HepG2 (cell line): ENCODE measurements around the gene RAB20. TPM values are rescaled to one million over a fixed set of nuclear protein-coding genes. Genes with fewer than 3 reads are reported as not detected.

ENCODE experiments used
- ATAC-seq: fragments of 200-7000 bp; cut with Tn5 transposase; 3 replicates; pipeline ENCODE4 v1.9.1; 2020; ENCODE audit warnings: mild to moderate bottlenecking, moderate library complexity
- BruUV-seq: library from RNA; stranded (reverse); fragments of 400-500 nt; replicated peaks from 2 replicates; lab custom pipeline; 2021; lab: Mats Ljungman, UMichigan
- CTCF ChIA-PET: fragments of 300-600 bp; formaldehyde crosslinking; extraction: SDS; loops from one replicate; lab custom pipeline; 2021; ENCODE audit warnings: low total read pairs, inconsistent platforms, low intra/inter-chr PET ratio; lab: Yijun Ruan, JAX
- POLR2A ChIA-PET: fragments of 350-600 bp; sonication (Branson Sonifier 250); formaldehyde crosslinking; loops from one replicate; lab custom pipeline; 2020; ENCODE audit warnings: antibody characterized with exemption, inconsistent platforms; lab: Yijun Ruan, JAX
- DNase-seq: peaks from one replicate; pipeline ENCODE4 v3.0.0-alpha.2; 2015; ENCODE audit warnings: low spot score
- FAIRE-seq: peaks from 3 replicates; lab custom pipeline; 2011; peaks lifted over from hg19 to GRCh38; lab: Jason Lieb, UNC
- H2AFZ ChIP-seq: one replicate; pipeline ENCODE4 v1.6.1; 2011; ENCODE audit warnings: low read length, inconsistent platforms
- H3K27ac ChIP-seq: fragments of 300-600 bp; 3 replicates; pipeline ENCODE4 v1.8.0; 2011; ENCODE audit warnings: mixed run types, mild to moderate bottlenecking, mixed read lengths, low read length, inconsistent platforms; ENCODE audit not compliant: insufficient read depth; ENCODE audit errors: extremely low read length
- H3K27me3 ChIP-seq, 2 experiments: fragments of 200-600 bp in 1 of 2; 2 replicates in 1 of 2; 3 replicates in 1 of 2; pipeline versions ENCODE4 v1.6.0 to v1.8.0; 2011; ENCODE audit warnings: low read length in 2 of 2, mild to moderate bottlenecking in 2 of 2, moderate library complexity in 2 of 2, inconsistent platforms in 1 of 2; ENCODE audit not compliant: insufficient read depth in 2 of 2, control insufficient read depth in 1 of 2
- H3K36me3 ChIP-seq, 2 experiments: fragments of 200-600 bp in 1 of 2; replicated peaks in 1 of 2; 2 replicates in 1 of 2; 3 replicates in 1 of 2; pipeline versions ENCODE4 v1.5.1 to v1.8.0; 2011; ENCODE audit warnings: low read length in 2 of 2, inconsistent platforms in 1 of 2; ENCODE audit not compliant: insufficient read depth in 2 of 2, control insufficient read depth in 1 of 2
- H3K4me1 ChIP-seq: 2 replicates; pipeline ENCODE4 v1.5.1; 2012; ENCODE audit warnings: low read length, inconsistent platforms; ENCODE audit not compliant: insufficient read depth
- H3K4me2 ChIP-seq: 2 replicates; pipeline ENCODE4 v1.6.0; 2011; ENCODE audit warnings: low read depth, low read length, inconsistent platforms
- H3K4me3 ChIP-seq, 3 experiments: fragments of 200-600 bp in 1 of 3; sonication (generic), shearing (Covaris generic) in 1 of 3; replicated peaks in 1 of 3; 2 replicates each; pipeline ENCODE4 v1.5.1; 2011 to 2016; ENCODE audit warnings: low read length in 3 of 3, inconsistent platforms in 2 of 3, low read depth in 2 of 3, mild to moderate bottlenecking in 2 of 3, control low read depth in 1 of 3, mixed read lengths in 1 of 3; ENCODE audit not compliant: insufficient read depth in 1 of 3
- H3K79me2 ChIP-seq: one replicate; pipeline ENCODE4 v1.6.1; 2011; ENCODE audit warnings: low read length, inconsistent platforms; ENCODE audit not compliant: insufficient read depth
- H3K9ac ChIP-seq: 2 replicates; pipeline ENCODE4 v1.6.0; 2011; ENCODE audit warnings: mild to moderate bottlenecking, low read depth, low read length, inconsistent platforms; ENCODE audit not compliant: insufficient read depth
- H3K9me3 ChIP-seq: 2 replicates; pipeline ENCODE4 v1.5.1; 2012; ENCODE audit warnings: mild to moderate bottlenecking, low read length
- H4K20me1 ChIP-seq: 2 replicates; pipeline ENCODE4 v1.6.0; 2011; ENCODE audit warnings: inconsistent platforms, mild to moderate bottlenecking, low read length, moderate library complexity; ENCODE audit not compliant: insufficient read depth
- MTF1 ChIP-seq: sonication (generic); formaldehyde crosslinking; IDR thresholded peaks from 2 replicates; pipeline ENCODE4 v1.5.0; 2020; ENCODE audit warnings: missing genetic modification reagents
- NFYC ChIP-seq: IDR thresholded peaks from 2 replicates; pipeline ENCODE4 v1.6.1; 2016; ENCODE audit warnings: missing genetic modification reagents, missing compliant biosample characterization
- PAX8 ChIP-seq: sonication (generic); formaldehyde crosslinking; IDR thresholded peaks from 2 replicates; pipeline ENCODE4 v1.8.0; 2022; ENCODE audit warnings: mild to moderate bottlenecking, missing genetic modification reagents, borderline replicate concordance
- RBM22 ChIP-seq: fragments of 200-400 bp; formaldehyde crosslinking; optimal IDR thresholded peaks from 2 replicates; pipeline ENCODE3; 2017; ENCODE audit warnings: mild to moderate bottlenecking, low read length, moderate library complexity
- RFXANK ChIP-seq: IDR thresholded peaks from 2 replicates; pipeline ENCODE4 v1.6.1; 2016
- RORA ChIP-seq: sonication (generic); formaldehyde crosslinking; IDR thresholded peaks from 2 replicates; pipeline ENCODE4 v1.5.0; 2020; ENCODE audit warnings: mild to moderate bottlenecking, missing genetic modification reagents, moderate library complexity
- SAFB2 ChIP-seq: sonication (generic); formaldehyde crosslinking; IDR thresholded peaks from 2 replicates; pipeline ENCODE4 v1.5.1; 2020; ENCODE audit warnings: missing genetic modification reagents, low read depth, mild to moderate bottlenecking, borderline replicate concordance
- SIN3A ChIP-seq: IDR thresholded peaks from 2 replicates; pipeline ENCODE4 v1.6.1; 2011; ENCODE audit warnings: low read depth, mild to moderate bottlenecking, control low read depth, low read length, borderline replicate concordance
- SMARCC2 ChIP-seq: fragments of 450-650 bp; IDR thresholded peaks from 2 replicates; pipeline ENCODE4 v1.6.1; 2017; ENCODE audit warnings: antibody characterized with exemption, mild to moderate bottlenecking
- TAF1 ChIP-seq: sonication (generic); formaldehyde crosslinking; IDR thresholded peaks from 2 replicates; pipeline ENCODE4 v1.4.0; 2020; ENCODE audit warnings: missing genetic modification reagents
- ZNF468 ChIP-seq: sonication (generic); formaldehyde crosslinking; IDR thresholded peaks from 2 replicates; pipeline ENCODE4 v1.8.0; 2022; ENCODE audit warnings: mild to moderate bottlenecking, moderate library complexity, missing genetic modification reagents
- ZNF550 ChIP-seq: sonication (generic); formaldehyde crosslinking; IDR thresholded peaks from 2 replicates; pipeline ENCODE4 v1.4.0; 2020; ENCODE audit warnings: mild to moderate bottlenecking, missing genetic modification reagents, borderline replicate concordance
- ZNF556 ChIP-seq: sonication (generic); formaldehyde crosslinking; IDR thresholded peaks from 2 replicates; pipeline ENCODE4 v1.4.0; 2020; ENCODE audit warnings: mild to moderate bottlenecking, missing genetic modification reagents, borderline replicate concordance
- ZNF891 ChIP-seq: sonication (generic); formaldehyde crosslinking; IDR thresholded peaks from 2 replicates; pipeline ENCODE4 v1.5.0; 2020; ENCODE audit warnings: mild to moderate bottlenecking, missing genetic modification reagents
- WGBS: methylation state at CpG from one replicate; pipeline ENCODE4 v1.1.6; 2017; ENCODE audit warnings: low lambda C conversion rate; 5-methylcytosine and 5-hydroxymethylcytosine counted together
- in situ Hi-C: cut with HindIII; loops from 2 replicates; pipeline ENCODE4 v1.10.0; 2017; ENCODE audit warnings: low pct_unique_long_range_greater_than_20kb; ENCODE audit not compliant: extremely low pct_ligation_motif_present
- intact Hi-C: fragments of 100-400 bp; cut with micrococcal nuclease; formaldehyde crosslinking; loops from one replicate; pipeline ENCODE4 v1.10.0; 2022; ENCODE audit not compliant: unreplicated experiment
- polyA plus RNA-seq, 8 experiments: library from polyadenylated mRNA; depleted of rRNA in 3 of 8; stranded (reverse) in 7 of 8; unstranded in 1 of 8; fragments of >200 nt; fragmentation: Illumina TruSeq in 4 of 8; extraction: Trizol in 4 of 8; gene quantifications; 2 replicates each; pipeline versions ENCODE4 v1.2.1 to v1.2.3, GENCODE V29; 2011 to 2016; ENCODE audit warnings: low read depth in 4 of 8, missing spikeins in 1 of 8, mixed read lengths in 1 of 8; ENCODE audit not compliant: insufficient read depth in 1 of 8
- total RNA-seq, 5 experiments: library from RNA; depleted of rRNA; stranded (reverse); fragments of >200 nt; fragmentation: Illumina TruSeq; extraction: Trizol; gene quantifications; 2 replicates each; pipeline ENCODE4 v1.2.3, GENCODE V29; 2016; ENCODE audit warnings: low read depth in 1 of 5
- TF ChIP-seq, protein P1 (sequence below): fragments of 450-650 bp; IDR thresholded peaks from 2 replicates; pipeline ENCODE4 v1.6.1; 2017; ENCODE audit warnings: mild to moderate bottlenecking
- TF ChIP-seq, protein P2 (sequence below): sonication (generic); formaldehyde crosslinking; IDR thresholded peaks from 2 replicates; pipeline ENCODE4 v1.4.0; 2020; ENCODE audit warnings: missing genetic modification reagents
- TF ChIP-seq, protein P3 (sequence below): sonication (generic); formaldehyde crosslinking; IDR thresholded peaks from 2 replicates; pipeline ENCODE4 v1.5.0; 2020; ENCODE audit warnings: missing genetic modification reagents, mild to moderate bottlenecking, borderline replicate concordance
- TF ChIP-seq, protein P4 (sequence below): sonication (generic); formaldehyde crosslinking; IDR thresholded peaks from 2 replicates; pipeline ENCODE4 v1.5.0; 2020; ENCODE audit warnings: missing genetic modification reagents

The RAB20 gene
- total and polyA plus RNA-seq, 2 of the 13 experiments (the other 11 are each of a cell fraction or from before 2014, with no cell fraction given): 15.6 to 30.5 TPM

DNA sequence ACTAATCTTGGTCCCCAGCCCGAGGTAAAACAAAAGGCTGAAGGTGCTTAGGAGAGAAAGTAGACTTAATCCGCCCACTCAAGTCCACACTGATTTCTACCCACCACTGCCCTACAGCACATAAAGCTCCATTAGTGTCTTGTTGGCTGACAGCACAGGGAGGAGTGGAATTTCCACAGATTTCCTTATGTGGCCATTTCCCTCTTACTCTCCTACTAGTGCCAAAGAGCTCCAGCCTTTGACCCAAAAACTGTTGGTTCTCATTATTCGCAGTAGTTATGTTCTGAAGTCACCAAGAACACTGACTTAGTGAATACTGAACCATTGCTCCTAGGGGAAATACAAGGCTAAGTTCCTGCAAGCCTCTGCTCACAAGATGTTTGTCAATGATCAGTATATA lies 61.2 kb downstream of the RAB20 start (continued):
- TF ChIP-seq, protein P1, sequence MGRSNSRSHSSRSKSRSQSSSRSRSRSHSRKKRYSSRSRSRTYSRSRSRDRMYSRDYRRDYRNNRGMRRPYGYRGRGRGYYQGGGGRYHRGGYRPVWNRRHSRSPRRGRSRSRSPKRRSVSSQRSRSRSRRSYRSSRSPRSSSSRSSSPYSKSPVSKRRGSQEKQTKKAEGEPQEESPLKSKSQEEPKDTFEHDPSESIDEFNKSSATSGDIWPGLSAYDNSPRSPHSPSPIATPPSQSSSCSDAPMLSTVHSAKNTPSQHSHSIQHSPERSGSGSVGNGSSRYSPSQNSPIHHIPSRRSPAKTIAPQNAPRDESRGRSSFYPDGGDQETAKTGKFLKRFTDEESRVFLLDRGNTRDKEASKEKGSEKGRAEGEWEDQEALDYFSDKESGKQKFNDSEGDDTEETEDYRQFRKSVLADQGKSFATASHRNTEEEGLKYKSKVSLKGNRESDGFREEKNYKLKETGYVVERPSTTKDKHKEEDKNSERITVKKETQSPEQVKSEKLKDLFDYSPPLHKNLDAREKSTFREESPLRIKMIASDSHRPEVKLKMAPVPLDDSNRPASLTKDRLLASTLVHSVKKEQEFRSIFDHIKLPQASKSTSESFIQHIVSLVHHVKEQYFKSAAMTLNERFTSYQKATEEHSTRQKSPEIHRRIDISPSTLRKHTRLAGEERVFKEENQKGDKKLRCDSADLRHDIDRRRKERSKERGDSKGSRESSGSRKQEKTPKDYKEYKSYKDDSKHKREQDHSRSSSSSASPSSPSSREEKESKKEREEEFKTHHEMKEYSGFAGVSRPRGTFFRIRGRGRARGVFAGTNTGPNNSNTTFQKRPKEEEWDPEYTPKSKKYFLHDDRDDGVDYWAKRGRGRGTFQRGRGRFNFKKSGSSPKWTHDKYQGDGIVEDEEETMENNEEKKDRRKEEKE: no peak
- TF ChIP-seq PAX8 (CRISPR knock-in tag): no peak
- no peak for TF ChIP-seq RORA (CRISPR knock-in tag)
- TF ChIP-seq, protein P2, sequence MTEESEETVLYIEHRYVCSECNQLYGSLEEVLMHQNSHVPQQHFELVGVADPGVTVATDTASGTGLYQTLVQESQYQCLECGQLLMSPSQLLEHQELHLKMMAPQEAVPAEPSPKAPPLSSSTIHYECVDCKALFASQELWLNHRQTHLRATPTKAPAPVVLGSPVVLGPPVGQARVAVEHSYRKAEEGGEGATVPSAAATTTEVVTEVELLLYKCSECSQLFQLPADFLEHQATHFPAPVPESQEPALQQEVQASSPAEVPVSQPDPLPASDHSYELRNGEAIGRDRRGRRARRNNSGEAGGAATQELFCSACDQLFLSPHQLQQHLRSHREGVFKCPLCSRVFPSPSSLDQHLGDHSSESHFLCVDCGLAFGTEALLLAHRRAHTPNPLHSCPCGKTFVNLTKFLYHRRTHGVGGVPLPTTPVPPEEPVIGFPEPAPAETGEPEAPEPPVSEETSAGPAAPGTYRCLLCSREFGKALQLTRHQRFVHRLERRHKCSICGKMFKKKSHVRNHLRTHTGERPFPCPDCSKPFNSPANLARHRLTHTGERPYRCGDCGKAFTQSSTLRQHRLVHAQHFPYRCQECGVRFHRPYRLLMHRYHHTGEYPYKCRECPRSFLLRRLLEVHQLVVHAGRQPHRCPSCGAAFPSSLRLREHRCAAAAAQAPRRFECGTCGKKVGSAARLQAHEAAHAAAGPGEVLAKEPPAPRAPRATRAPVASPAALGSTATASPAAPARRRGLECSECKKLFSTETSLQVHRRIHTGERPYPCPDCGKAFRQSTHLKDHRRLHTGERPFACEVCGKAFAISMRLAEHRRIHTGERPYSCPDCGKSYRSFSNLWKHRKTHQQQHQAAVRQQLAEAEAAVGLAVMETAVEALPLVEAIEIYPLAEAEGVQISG (CRISPR knock-in tag): no peak

DNA sequence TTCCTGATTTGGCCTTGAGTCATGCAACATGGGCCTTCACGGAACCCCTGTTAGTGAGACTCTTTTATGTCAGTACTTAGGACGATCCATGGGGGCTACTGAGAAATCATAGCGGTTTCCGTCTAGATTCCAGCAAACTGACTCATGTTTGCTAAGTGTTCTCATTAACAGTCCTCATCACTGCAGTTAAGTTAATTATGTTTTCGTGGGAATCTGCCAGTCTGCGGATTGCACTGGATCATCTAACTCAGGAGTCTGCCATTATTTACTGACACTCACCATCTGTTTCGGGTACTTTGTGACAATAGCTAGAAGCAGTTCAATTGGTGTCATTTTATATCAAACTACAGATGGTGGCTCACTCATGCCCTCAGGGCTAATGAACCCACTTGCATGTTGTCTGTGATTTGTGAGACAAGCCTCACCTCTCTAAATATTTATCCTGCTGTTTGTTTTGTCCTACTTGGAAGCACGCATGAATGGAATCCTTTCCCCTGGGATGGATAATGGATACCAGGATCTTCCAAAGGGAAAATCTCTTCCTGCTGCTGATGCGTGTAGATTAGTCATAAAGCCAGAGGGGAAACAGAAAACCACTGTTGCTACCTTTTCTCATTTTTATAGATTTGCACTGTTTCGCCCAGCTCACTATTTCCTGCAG lies 61.8 kb downstream of the RAB20 start:
- Histone ChIP-seq H3K9ac (no peak overlapping the region), H3K79me2 (no peaks in the 10 kb centered on the region), H3K27me3 (0 out of 5 replicates have a peak, but pooled peaks cover 0 to 5% of the 10 kb centered on the region in 2 experiments), H3K36me3 (no peaks in the 10 kb centered on the region), H3K9me3 (no peaks in the 10 kb centered on the region; the same call in 1 of the 2 replicates), H4K20me1 (no peaks in the 10 kb centered on the region), H3K27ac (no peak overlapping the region), H2AFZ (no peak overlapping the region), H3K4me3 (no peak overlapping the region), H3K4me1 (peaks cover 12% of the 10 kb centered on the region), H3K4me2 (no peak overlapping the region)
- no TSS peak for BruUV-seq
- no peak for DNase-seq
- FAIRE-seq: no peak
- 44% methylated on average over 10 of the region's 10 CpGs for WGBS
- intact Hi-C loops: no loop called here
- no peak for ATAC-seq
- in situ Hi-C loops: no loop called here
- CTCF ChIA-PET: no interaction called here
- POLR2A ChIA-PET: no interaction called here
- no peak for TF ChIP-seq ZNF468
- no peak for TF ChIP-seq SAFB2
- TF ChIP-seq, protein P3, sequence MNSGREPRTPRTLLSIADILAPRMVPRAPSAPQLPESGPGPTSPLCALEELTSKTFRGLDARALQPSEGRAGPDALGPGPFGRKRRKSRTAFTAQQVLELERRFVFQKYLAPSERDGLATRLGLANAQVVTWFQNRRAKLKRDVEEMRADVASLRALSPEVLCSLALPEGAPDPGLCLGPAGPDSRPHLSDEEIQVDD: no peak
- no peak for TF ChIP-seq ZNF556
- TF ChIP-seq NFYC: no peak
- TF ChIP-seq SIN3A: no peak
- no peak for TF ChIP-seq TAF1 (CRISPR knock-in tag)
- TF ChIP-seq ZNF891: no peak
- TF ChIP-seq RBM22: no peak
- TF ChIP-seq RFXANK (CRISPR knock-in tag): no peak
- TF ChIP-seq, protein P4, sequence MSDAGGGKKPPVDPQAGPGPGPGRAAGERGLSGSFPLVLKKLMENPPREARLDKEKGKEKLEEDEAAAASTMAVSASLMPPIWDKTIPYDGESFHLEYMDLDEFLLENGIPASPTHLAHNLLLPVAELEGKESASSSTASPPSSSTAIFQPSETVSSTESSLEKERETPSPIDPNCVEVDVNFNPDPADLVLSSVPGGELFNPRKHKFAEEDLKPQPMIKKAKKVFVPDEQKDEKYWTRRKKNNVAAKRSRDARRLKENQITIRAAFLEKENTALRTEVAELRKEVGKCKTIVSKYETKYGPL (CRISPR knock-in tag): no peak
- TF ChIP-seq SMARCC2: no peak
- no peak for TF ChIP-seq MTF1 (CRISPR knock-in tag)
- no peak for TF ChIP-seq ZNF550
